HG03280 (cell line): Measurements from ENCODE around the gene PLXNA2.
A peak's percentile ranks its signal among the peaks of the same experiment; 100 is the strongest.

Experiments used
- ATAC-seq: cut with Tn5 transposase; IDR thresholded peaks from one replicate; pipeline ENCODE4 v1.9.1; 2021; ENCODE audit warnings: mild to moderate bottlenecking, moderate library complexity; ENCODE audit not compliant: unreplicated experiment

Gene PLXNA2

DNA sequence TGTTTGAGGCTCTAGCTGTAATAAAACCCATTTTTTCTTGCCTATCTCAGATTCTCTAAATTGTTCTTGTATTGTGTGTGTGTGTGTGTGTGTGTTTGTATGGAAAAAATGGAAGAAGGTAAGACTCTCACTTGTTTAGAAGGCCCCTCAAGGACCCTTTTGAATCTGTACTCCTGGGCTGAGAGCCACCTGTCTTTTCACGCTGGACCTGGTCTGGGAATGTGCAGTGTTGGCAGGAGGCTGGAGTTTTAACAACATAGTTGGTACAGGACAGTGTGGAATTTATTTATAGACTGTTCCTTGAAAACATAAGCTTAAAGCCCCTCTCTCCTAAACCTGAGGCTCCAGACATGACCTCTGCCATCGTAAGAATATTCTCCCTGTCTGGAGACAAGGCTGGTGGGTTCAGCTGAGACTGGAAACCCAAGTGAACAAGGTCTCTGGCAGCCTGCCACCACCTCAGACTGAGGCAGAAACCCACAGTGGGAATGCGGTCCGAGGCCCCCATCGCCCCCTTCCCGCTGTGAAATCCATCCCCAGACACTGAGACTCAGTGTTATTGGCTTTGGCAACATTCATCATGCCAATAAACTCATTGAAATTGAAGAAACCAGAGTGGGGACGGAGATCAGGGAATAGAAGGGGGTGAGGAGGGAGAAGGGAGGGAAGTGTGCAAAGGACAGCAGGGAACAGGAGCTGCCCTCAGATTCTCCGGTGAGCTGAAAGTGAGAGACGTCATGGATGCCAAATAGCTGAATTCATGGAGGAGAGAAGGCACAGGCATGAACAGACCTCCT lies 24.6 kb upstream of the PLXNA2 start:
- ATAC-seq, result no peak

DNA sequence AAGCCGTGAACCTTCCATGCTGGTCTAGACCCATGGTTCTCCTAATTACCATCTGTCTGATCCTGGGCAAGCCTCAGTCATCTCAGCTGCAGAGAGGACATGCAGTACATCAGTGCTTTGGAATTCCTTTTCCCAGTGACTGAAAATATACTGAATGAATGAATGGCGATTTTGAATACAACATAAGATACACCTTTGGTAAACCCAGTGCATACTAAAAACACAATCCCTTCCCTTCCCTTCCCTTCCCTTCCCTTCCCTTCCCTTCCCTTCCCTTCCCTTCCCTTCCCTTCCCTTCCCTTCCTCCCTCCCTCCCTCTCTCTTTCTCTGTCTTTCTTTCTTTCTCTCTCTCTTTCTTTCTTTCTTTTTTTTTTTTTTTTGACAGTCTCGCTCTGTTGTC lies 21.3 kb upstream of the PLXNA2 start:
- ATAC-seq, result no peak

DNA sequence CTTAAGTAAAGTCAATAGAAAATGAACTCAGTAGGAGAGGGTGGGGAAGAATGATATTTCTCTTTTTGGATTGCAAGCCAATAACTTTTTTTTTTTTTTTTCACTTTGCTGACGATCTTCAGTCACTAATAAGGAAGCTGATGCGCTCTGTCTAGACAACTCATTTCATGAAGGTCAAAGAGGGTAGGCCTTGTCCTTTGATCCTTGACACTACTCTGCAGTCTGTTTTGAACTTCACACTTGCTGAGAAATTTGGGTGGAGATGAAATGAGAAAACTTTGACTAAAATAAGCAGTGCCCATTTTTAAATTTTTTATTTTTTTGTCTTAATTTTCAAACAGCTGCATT lies 20.9 kb upstream of the PLXNA2 start:
- ATAC-seq, result no peak

DNA sequence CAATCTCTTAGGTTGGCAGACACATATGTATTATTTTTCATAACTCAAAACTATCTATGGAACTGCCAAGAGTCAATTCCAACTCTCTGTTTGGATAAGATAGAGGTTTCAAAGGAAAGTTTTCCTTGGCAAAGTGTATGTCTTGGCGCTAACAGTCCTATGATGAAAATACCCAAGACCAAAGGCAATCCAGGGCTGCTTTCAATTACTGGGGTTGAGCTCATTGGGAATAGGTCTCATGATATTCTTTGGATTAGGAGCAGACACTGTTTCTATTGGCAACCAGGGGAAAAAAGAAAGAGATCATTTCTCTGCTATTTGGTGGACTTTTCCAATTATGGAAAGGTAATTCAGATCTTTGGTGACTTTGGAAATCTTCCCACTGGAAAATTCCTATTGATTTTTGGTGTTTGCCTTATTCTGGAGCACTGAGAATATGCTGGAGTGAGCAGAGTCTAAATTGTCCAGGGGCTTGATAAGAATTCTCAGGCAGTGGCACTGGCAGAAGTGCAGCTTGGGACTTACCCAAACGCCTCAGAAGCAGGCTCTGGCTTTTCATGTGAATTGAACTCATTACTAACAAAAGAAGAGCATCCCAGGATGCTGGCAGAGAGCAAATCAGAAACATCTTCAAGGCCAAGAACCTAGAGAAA lies 20.4 kb upstream of the PLXNA2 start:
- no peak for ATAC-seq

DNA sequence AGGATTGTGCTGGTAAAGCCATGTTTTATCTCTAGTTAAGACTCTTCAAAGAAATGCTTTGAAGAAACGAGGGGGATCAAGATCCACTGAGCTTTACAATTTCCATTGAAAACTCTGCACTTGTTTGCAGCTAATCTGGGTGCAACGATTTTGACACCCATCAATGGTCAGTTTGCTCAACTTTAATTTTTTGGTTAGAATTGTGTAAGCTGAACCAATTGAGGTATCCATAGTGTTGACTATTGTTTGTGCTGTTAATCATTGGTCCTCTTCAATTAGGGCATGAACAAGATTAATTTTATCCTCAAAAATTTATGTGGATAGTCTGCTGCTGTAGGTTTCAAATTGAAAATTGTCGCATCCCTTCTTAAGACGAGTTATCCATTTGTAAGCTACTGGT lies 17.7 kb upstream of the PLXNA2 start:
- no peak for ATAC-seq

DNA sequence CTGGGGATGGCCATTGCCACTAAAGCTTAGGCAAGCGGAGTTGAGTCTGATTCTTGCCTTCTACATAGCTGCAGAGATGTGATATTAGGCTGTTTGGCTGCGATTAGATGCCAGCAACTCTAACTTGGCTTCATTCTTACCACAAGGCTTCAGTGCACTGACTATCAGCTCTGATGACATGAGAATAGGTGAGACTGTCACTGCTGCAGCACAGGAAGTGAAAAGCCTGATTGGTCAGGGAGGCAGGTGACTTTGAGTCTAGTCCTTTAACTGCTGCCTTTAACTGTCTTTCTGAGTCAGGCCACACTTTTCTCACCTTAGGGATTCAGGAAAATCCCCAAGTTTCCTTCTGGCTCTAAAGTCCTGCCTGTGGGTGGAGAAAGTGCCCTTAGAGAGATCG lies 14.1 kb upstream of the PLXNA2 start:
- no peak for ATAC-seq

DNA sequence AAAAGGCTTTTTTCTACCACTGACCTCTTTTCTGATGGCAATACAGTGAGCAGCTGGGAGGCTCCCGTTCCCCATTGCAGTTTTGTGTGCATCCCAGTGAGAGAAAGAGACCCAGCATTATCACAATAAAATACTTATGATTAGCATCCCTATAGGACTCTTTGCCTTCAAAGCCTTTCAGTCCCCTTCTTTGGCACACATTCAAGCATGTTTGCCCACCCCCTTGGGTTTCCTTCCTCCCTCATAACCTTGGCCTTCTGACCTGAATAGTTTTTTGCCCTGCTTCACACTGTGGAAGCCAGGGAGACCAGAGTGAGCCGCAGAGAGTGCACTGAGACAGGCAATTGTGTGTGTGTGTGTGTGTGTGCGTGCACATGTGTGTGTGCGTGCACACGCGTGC lies 13.2 kb upstream of the PLXNA2 start:
- ATAC-seq, result no peak

DNA sequence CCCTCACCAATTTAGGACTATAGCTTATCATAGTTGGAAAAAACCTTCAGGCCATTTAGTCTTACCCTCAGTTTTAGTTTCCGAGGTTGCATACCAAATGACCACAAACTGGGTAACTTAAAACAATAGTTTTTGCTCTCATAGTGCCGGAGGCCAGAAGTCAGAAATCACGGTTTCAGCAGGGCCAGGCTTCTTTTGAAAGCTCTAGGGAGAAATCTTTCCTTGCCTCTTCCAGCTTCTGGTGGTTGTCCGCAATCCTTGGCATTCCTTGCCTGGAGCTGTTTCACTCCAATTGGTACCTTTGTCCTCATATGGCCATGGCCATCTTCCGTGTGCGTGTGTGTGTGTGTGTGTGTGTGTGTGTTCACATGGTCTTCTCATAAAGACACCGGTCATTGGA lies 12.4 kb upstream of the PLXNA2 start:
- ATAC-seq, result no peak

DNA sequence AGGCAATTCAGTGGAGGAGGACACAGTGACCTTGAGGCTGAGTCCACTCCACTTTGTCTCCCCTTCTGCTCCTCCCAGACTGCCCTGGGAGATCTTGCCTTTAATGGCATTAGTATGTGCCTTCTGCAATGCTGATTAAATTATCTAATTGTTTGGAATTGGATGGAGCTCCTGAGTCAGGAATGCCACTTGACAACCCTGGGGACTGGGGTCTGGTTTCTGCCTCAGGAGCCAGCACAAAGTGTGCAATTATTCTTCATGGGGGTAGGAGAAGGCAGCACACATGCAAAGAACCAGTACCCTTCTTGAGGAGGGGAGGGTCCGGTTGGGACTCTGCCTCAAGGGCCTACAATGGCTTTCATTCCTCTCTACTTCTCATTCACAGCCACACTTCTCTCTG lies 11.9 kb upstream of the PLXNA2 start:
- ATAC-seq, result no peak

DNA sequence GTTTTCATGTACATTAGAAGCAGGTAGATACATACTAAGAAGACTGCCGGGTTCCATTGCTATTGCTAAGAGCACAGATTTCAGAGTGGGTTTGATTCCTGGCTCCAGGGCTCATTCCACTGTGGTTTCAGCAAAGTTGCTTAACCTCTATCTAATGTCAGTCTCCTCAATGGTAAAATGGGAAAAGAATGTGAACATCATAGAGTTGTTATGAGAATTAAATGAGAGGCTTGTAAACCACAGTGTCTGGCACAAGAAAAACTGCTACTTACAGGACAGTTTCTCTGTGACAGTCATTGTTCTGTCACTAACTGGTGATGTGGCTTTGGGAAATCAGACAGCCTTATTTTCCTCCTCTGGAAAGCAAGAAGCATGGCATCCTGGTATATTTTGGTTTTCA lies 10.7 kb upstream of the PLXNA2 start:
- no peak for ATAC-seq

DNA sequence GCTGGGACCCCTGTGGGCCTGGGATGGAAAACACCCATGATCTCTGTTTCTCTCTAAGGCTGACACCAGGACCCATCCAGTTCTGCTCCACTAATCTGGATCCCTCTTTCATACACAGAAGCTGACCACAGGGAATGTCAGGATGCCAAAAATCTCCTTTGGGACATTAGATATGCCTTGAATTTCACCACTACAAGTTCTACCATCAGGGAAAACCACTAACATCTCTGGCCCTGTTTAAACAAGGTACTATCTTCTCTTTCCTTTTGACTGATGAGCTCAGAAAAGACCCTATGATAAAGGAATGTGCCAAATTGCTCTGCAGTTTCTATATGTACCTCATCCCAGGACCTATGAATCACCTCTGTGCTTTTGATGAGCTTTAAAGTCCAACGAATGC lies 10.2 kb upstream of the PLXNA2 start:
- ATAC-seq, result no peak

DNA sequence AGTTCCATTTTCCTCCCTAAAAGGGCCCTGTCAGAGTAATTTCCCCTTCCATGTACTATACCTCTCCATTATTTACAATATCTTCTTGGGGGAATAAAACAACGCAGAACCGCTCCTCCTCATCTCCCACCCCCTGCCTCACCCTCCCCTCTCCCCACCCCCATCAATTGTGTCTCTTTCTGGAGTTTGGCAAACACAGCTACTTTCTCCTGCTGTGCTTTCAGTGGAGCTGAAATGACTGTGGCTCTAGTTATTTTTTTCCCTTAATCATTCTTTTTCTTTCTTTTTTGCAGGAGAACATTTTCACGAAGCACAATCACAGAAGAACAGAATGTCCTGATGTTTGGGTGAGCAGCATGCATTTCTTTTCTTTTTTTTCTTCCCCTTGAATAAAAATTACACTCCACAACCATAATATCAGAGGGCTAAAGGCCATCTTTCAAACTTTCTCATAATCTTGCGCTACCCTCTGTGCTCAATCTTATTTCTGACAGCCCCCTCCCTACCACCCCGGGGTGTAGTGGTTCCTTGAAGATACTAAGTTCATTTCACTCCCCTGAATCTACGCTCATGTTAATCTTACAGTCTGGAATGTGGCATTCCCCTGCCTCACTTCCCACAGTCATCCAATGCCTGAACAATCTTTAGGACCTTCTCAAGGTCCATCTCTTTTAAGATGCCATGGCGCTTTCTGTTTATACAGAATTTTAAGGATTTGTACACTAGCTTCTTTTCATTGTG lies 8.8 kb upstream of the PLXNA2 start:
- ATAC-seq, result no peak

DNA sequence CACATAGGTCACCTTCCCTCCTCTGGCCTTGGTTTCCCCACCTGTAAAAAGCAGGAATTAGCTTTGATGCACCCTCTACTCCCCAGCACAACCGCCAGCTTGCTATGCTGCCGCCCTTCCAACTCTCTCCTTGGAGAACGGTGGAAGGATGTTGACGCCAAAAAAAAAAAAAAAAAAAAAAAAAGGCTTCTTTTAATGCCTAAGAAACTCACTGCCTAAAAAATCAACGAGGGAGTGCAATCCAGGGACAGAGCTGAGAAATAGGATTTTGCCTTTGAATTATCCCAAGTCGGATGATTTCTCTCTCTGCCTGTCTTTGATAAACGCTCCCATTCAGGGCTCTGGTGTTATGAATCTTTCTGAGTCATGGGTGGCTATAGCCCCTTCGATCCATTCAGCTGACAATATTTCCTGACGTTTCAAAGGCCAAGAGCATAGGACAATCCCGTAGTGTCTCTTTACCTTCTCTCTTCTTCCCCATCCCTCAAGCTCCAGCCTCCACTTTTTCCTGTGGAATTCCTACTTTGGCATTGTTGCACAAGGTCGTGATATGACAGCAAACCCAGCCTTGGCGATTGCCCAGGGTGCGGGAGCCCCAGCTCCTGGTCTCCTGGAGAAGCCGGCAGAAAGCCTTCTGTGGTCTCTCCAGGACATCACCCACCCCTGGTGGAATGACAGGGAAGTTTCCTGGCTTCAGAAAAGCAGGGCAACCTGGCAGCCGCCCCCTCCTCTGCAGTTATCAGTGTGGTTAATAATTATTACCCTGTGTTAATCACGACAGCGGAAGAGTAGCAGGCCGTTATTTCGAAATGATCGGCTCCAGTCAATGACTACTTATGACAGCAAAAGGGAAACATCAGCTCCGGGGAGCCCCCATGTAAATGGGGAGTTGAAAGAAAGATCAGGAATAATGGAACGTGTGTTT lies 8.0 kb upstream of the PLXNA2 start:
- no peak for ATAC-seq

DNA sequence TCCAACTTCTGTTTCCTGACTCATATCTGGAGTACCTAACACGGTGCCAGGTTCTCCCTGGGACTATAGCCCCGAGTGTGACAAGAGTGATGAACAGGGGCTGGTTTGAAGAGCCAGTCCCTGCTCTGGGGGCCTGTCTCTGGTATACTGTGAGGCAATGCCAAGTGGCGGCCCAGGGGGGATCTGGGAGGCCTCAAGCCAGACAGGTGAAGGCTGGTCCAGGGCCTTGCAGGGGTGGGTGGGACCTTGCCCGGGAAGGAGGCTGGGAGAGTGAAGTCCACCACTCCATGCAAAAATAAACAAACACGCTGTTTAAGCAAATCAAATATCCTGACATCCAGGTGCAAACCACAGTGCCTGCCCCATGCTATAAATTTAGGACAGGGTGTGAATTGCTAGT lies 6.8 kb upstream of the PLXNA2 start:
- ATAC-seq, result no peak

DNA sequence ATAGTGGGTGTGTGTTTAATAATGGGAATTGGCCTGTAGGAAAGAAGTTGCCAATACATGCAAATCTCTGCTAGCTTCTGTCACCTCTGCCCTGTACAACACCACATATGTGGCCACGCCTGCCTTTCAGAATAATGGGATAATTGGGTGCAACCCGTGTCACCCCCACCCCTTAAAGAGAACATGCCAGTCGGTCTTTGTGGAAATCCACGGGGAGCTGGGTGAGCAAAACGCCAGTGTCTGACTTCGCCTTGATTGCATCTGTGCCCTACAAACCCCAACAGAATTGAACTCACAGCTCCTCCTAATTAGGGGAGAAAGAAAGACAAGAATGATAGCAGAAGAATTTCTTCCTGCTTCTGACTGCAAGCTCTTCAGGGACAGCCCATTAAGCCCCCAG lies 6.4 kb upstream of the PLXNA2 start:
- no peak for ATAC-seq

DNA sequence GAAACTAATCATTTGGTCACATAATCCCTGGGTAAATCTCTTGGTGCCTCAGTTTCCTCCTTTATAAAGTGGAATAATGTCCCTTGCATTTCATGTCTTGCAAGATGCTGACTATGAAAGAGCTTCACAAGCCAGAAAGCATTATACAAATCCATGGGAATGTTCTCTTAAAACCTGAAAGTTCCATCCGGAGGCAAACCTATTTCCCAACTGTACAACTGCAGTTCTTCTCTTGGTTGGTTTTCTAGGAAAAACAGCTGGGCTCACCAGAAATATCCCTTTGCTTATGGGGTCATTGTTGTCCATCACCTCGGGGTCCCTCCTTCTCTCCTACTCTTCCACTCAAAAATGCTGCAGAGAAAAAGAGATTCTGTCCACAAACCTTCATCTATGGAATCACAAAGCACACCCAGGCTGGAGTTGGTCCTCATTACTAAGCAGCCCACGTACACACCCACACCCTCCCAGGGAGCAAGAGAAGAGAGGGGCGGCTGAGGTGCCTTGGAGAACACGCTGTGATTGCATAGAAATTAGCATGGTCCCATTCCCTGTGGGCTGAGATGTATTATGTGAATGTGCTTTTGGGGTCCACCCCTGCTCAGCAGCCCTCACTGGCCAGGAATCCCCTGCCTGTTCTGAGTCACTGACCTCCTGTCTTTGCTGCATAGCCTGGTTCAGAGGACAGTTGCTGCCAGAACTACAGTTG lies 5.0 kb upstream of the PLXNA2 start:
- ATAC-seq, result no peak

DNA sequence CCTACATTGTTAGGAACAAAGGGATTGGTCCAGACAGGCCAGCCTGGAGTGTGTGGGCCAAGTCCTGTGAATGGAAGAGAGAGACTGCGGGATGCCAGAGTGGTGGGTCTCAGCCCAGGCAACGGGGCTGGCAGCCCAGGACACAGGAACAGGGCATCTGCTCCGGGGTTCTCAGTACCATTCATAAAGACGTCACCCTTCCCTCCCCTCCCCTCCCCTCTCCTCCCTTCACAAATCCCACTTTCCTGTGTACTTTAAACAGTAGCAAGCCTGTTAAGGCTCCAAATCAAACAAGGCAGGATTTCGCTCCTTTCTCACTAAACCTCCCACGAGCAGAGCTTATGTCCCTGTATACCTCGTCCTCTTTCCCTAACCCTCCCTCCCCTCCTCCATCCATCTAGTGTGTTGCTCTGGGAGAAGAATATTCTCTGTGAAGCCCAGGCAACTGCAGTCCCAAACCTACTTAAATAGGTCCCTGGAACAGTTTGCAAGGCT lies 4.2 kb upstream of the PLXNA2 start:
- ATAC-seq, result no peak

DNA sequence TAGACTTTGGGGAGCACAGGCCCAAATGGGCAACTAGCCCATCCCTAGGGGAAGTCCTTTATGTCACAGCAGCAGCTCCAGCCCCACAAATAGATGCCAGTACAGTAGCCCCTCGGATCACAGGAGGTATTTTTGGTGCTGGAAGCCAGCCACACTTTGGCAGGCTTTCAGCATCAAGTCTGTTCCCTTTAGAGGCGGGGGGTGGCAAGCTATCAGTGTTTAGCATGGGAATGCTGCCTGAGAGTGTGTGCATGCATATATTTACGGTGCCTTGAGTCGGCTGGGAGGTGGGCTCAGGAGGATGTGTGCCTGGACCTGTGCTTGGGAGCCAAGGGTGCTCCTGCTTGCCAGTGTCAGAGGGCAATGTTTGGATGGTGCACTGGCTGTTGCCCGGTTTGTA lies 3.5 kb upstream of the PLXNA2 start:
- no peak for ATAC-seq

DNA sequence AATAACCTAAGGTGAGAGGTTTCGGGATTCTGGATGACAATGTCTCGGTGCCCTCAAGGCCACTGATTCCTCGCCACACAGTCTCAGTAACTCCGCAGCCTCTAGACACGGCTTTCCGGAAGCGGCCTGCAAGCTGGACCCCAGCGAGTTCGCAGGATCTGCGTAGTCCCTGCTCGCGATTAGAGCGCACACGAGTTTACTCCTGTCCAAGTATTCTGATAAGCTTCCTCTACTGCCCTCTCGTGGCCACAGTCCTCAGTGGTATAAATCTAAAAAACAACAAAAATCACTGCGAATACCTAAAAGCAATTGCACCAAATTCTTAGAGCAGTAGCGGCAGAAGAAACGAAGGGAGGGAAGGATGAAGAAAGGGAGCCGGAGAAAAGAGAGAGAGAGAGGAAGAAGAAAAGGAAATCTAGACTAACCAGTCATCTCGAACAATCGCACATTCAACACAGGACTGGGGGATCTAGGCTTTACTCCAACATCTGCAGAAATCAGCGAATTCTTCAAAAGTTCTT lies 1.1 kb upstream of the PLXNA2 start:
- peak; percentile 71 for ATAC-seq

DNA sequence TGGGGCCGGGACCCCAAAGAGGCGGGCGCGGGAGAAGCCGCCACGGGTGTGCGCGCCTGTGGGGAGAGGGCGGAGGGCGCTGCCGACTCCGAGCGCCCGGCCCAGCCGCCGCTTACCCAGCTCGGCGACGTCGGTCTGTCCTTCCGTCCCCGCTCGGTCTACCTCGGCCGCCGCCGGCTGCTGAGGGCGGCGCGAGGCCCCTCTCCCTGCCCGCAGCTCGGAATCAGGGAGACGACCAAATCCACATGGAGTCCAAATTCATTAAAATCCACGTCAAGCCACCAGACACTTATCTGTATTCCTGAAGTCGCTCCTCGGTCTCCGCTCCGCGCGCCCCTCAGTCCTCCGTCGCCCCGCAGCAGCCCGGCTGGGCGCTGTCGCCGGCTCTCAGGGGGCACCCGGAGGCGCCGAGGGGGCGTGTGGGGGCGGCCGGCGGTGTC lies 637 bp downstream of the PLXNA2 start:
- no peak for ATAC-seq
